Gastrocnemius medialis (tissue), 4 donors: ENCODE results near the gene PRR5.

Experiments
- CTCF ChIP-seq, 5 experiments: fragments of 450-650 bp in 3 of 5; fragments of 200-600 bp in 2 of 5; sonication (generic) in 2 of 5; IDR thresholded peaks in 4 of 5; conservative IDR thresholded peaks in 1 of 5; 1 replicate in 4 of 5; 2 replicates in 1 of 5; pipeline ENCODE4 v1.5.1; 2016 to 2019; ENCODE audit warnings: antibody characterized with exemption in 5 of 5, mild to moderate bottlenecking in 3 of 5, moderate library complexity in 3 of 5
- POLR2A ChIP-seq, 2 donors: fragments of 450-650 bp; IDR thresholded peaks; one replicate each; pipeline ENCODE4 v1.6.1; 2017; ENCODE audit warnings: antibody characterized with exemption in 2 of 2, mild to moderate bottlenecking in 2 of 2, moderate library complexity in 2 of 2

- no peak for TF ChIP-seq POLR2A (IDR thresholded peaks at IDR 0.05)
- no peak for TF ChIP-seq CTCF (IDR thresholded peaks at IDR 0.05 in 4 of 5, conservative IDR thresholded peaks at IDR 0.05 in 1 of 5)
These were observed 19.3 kb upstream of the PRR5 start for GRCh38 chr22:44682556-44683168.
